MM.1S (cell line): ENCODE data around the gene MYL6B.

Experiments
- DNase-seq: peaks from one replicate; pipeline ENCODE4 v3.0.0-alpha.2; 2015
- H2AFZ ChIP-seq: fragments of 300-600 bp; sonication (generic); 2 replicates; pipeline ENCODE4 v1.6.0; 2016; ENCODE audit warnings: antibody characterized with exemption, low read length
- H3F3A ChIP-seq: fragments of 300-600 bp; sonication (generic); 2 replicates; pipeline ENCODE4 v1.6.1; 2016; ENCODE audit warnings: mild to moderate bottlenecking, antibody characterized with exemption, low read length, moderate library complexity, mixed read lengths; ENCODE audit not compliant: insufficient read depth
- H3K27ac ChIP-seq: fragments of 300-600 bp; sonication (generic); 2 replicates; pipeline ENCODE4 v1.5.1; 2016; ENCODE audit warnings: mild to moderate bottlenecking, low read length
- H3K27me3 ChIP-seq: fragments of 300-600 bp; sonication (generic); replicated peaks from 2 replicates; pipeline ENCODE4 v1.6.0; 2016; ENCODE audit warnings: low read length; ENCODE audit not compliant: insufficient read depth
- H3K36me3 ChIP-seq: fragments of 300-600 bp; sonication (generic); replicated peaks from 2 replicates; pipeline ENCODE4 v1.6.1; 2016; ENCODE audit warnings: mild to moderate bottlenecking, low read length, mixed read lengths; ENCODE audit not compliant: insufficient read depth
- H3K4me1 ChIP-seq: fragments of 300-600 bp; sonication (generic); 2 replicates; pipeline ENCODE4 v1.6.1; 2016; ENCODE audit warnings: low read length, mixed read lengths
- H3K4me2 ChIP-seq: fragments of 300-600 bp; sonication (generic); 2 replicates; pipeline ENCODE4 v1.6.0; 2016; ENCODE audit warnings: low read depth, low read length
- H3K4me3 ChIP-seq: fragments of 300-600 bp; sonication (generic); 2 replicates; pipeline ENCODE4 v1.5.1; 2016; ENCODE audit warnings: low read length, mixed read lengths
- H3K79me2 ChIP-seq: fragments of 300-600 bp; sonication (generic); 2 replicates; pipeline ENCODE4 v1.6.1; 2016; ENCODE audit warnings: mixed run types, low read length, mixed read lengths
- H3K9ac ChIP-seq: fragments of 300-600 bp; sonication (generic); 2 replicates; pipeline ENCODE4 v1.6.1; 2016; ENCODE audit warnings: low read length, mixed read lengths
- H3K9me2 ChIP-seq: fragments of 300-600 bp; sonication (generic); replicated peaks from 2 replicates; pipeline ENCODE4 v1.6.1; 2016; ENCODE audit warnings: mild to moderate bottlenecking, low read length, mixed read lengths; ENCODE audit not compliant: insufficient read depth
- H3K9me3 ChIP-seq: fragments of 300-600 bp; sonication (generic); replicated peaks from 2 replicates; pipeline ENCODE4 v1.6.1; 2016; ENCODE audit warnings: mild to moderate bottlenecking, low read length, mixed read lengths; ENCODE audit not compliant: insufficient read depth
- H4K20me1 ChIP-seq: fragments of 300-600 bp; sonication (generic); 2 replicates; pipeline ENCODE4 v1.6.1; 2016; ENCODE audit warnings: mild to moderate bottlenecking, low read length, moderate library complexity, mixed read lengths; ENCODE audit not compliant: insufficient read depth
- EZH2 ChIP-seq: fragments of 300-600 bp; sonication (generic); optimal IDR thresholded peaks from 2 replicates; pipeline ENCODE3; 2017; ENCODE audit warnings: low read depth, mild to moderate bottlenecking, antibody characterized with exemption, low read length, mixed read lengths
- EZH2phosphoT487 ChIP-seq: fragments of 300-600 bp; sonication (generic); IDR thresholded peaks from 2 replicates; pipeline ENCODE4 v1.6.1; 2018; ENCODE audit warnings: antibody characterized with exemption, low read length
- TF ChIP-seq, protein P1 (sequence below): fragments of 300-600 bp; sonication (generic); IDR thresholded peaks from 2 replicates; pipeline ENCODE4 v1.5.1; 2016; ENCODE audit warnings: antibody characterized with exemption, low read length, mixed read lengths

The MYL6B gene

DNA sequence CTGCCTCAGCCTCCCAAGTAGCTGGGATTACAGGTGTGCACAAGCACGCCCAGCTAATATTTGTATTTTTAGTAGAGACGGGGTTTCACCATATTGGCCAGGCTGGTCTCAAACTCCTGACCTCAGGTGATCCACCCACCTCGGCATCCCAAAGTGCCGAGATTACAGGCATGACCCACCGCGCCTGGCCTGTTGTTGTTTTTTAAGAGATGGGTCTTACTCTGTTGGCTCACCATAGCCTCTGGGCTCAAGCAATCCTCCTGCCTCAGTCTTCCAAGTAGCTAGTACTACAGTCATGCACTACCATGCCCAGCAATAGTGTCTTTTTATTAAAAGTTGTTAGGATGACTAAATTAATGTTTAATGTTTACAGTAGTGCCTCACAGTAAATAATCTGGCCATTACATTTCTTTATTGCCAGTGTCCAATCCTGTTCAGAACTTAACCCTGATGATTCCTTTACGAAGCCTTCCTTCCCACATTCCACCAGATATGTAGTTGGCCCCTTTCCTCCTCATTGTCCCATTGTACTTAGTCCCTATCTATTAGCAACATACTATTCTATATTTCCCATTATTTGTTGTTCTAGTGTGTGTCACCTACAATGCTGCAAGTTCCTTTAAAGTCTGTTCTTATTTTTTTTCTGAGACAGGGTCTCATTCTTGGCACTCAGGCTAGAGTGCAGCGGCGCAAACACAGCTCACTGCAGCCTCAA, 45.7 kb downstream of the MYL6B start:
- no peak for DNase-seq
- Histone ChIP-seq H3K27me3 (no peaks in the 10 kb centered on the region), H3K79me2 (no peaks in the 10 kb centered on the region), H3K4me2 (no peak overlapping the region), H3K4me3 (no peak overlapping the region), H3K9me2 (no peaks in the 10 kb centered on the region), H4K20me1 (no peaks in the 10 kb centered on the region), H3K9ac (no peak overlapping the region), H3K27ac (no peak overlapping the region), H3K4me1 (0 out of 2 replicates have a peak, but pooled peaks cover 4% of the 10 kb centered on the region), H3F3A (no peaks in the 10 kb centered on the region), H3K9me3 (no peaks in the 10 kb centered on the region), H3K36me3 (no peaks in the 10 kb centered on the region), H2AFZ (no peak overlapping the region)
- TF ChIP-seq EZH2phosphoT487: no peak
- no peak for TF ChIP-seq EZH2
- TF ChIP-seq, protein P1, sequence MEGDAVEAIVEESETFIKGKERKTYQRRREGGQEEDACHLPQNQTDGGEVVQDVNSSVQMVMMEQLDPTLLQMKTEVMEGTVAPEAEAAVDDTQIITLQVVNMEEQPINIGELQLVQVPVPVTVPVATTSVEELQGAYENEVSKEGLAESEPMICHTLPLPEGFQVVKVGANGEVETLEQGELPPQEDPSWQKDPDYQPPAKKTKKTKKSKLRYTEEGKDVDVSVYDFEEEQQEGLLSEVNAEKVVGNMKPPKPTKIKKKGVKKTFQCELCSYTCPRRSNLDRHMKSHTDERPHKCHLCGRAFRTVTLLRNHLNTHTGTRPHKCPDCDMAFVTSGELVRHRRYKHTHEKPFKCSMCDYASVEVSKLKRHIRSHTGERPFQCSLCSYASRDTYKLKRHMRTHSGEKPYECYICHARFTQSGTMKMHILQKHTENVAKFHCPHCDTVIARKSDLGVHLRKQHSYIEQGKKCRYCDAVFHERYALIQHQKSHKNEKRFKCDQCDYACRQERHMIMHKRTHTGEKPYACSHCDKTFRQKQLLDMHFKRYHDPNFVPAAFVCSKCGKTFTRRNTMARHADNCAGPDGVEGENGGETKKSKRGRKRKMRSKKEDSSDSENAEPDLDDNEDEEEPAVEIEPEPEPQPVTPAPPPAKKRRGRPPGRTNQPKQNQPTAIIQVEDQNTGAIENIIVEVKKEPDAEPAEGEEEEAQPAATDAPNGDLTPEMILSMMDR: no peak

DNA sequence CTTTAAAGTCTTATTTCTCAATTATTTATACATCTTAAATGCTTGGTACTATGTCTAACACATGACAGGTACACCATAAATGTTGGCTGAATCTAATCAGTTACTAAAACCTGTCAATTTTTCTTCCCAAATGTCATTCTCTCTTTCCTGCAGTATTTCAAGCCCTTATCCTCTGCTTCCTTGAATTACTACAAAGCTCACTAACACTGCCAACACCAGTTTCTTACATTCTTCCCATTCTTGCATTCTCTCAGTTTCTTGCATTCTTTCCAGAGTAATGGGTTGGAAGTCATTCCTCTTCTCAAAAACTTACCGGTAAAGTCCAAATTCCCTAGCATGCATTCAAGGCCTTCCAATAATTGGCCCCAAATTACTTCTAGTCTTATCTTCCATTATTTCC, 46.4 kb downstream of the MYL6B start:
- H3K9ac ChIP-seq: no peak overlapping the region
- no peak for DNase-seq
- no peaks in the 10 kb centered on the region for H3K9me3 ChIP-seq
- no peak overlapping the region for H3K4me2 ChIP-seq
- H3K79me2 ChIP-seq: no peaks in the 10 kb centered on the region
- no peak overlapping the region for H3K27ac ChIP-seq
- H4K20me1 ChIP-seq: no peaks in the 10 kb centered on the region
- no peaks in the 10 kb centered on the region for H3F3A ChIP-seq
- H3K4me3 ChIP-seq: no peak overlapping the region
- TF ChIP-seq EZH2phosphoT487: no peak
- TF ChIP-seq, protein P1: no peak
- no peak for TF ChIP-seq EZH2
- H3K4me1 ChIP-seq: no peaks in the 10 kb centered on the region
- no peaks in the 10 kb centered on the region for H3K27me3 ChIP-seq
- H2AFZ ChIP-seq: no peak overlapping the region
- H3K36me3 ChIP-seq: no peaks in the 10 kb centered on the region
- H3K9me2 ChIP-seq: no peaks in the 10 kb centered on the region

DNA sequence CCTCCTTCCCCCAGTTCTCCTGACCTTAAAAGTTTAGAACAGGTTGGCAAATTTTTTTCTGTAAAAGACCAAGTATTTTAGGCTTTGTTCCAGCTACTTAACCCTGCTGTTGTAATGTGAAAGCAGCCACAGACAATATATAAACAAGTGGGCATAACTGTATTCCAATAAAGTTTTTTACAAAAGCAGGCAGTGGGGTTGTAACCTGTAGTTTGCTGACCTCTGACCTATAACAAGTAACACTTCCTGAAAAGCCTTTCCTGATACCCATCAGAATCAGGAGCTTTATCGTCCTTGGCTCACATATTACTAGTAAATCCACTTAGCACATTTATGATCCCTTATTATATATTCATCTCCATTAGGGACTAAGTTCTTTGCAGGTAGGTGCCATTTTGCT, 50.0 kb downstream of the MYL6B start:
- no peak overlapping the region for H3K9ac ChIP-seq
- no peaks in the 10 kb centered on the region for H3K4me1 ChIP-seq
- H3K79me2 ChIP-seq: no peaks in the 10 kb centered on the region
- TF ChIP-seq EZH2phosphoT487 (no peak), EZH2 (no peak)
- TF ChIP-seq, protein P1: no peak
- H3K36me3 ChIP-seq: no peaks in the 10 kb centered on the region
- H3K4me2 ChIP-seq: no peak overlapping the region
- H3K9me3 ChIP-seq: no peaks in the 10 kb centered on the region
- no peaks in the 10 kb centered on the region for H3K27me3 ChIP-seq
- H3K4me3 ChIP-seq: no peak overlapping the region
- H3K27ac ChIP-seq: no peak overlapping the region
- no peaks in the 10 kb centered on the region for H3F3A ChIP-seq
- H3K9me2 ChIP-seq: no peaks in the 10 kb centered on the region
- no peak for DNase-seq
- H4K20me1 ChIP-seq: no peaks in the 10 kb centered on the region
- no peak overlapping the region for H2AFZ ChIP-seq
